ENCODE data around the gene FOXO1.

FOXO1 gene

DNA sequence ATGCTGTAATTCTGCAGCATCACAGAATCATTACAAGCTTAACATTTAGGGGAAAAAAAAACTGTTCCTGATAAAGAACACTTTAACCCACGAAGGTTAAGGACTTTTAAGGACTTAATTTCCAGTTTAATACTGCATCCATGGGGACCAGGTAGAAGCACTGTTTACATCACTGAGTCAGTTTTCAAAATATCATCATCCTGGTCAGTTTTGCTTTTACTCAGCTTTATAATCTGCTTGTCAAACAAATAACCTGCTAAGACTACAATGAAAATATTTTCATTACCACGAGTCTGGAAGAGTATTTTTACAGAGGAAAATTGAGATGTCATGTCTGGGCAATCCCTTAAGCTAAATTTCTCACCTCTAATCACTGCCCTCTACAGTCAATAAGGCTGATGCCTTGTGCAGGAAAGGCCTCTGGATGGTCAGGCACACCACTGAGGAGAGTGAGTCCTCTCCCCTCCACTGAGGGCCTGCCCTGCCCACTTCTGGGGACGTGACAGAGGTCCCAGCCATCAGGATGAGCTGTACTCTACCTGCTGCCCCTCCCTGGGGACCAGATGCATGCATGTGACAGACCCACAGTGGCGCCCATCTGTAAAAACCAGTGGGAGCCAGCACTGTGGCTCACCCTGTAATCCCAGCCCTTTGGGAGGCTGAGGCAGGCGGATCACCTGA is 31.0 kb downstream of the FOXO1 start:
- DNase-seq: no peak

DNA sequence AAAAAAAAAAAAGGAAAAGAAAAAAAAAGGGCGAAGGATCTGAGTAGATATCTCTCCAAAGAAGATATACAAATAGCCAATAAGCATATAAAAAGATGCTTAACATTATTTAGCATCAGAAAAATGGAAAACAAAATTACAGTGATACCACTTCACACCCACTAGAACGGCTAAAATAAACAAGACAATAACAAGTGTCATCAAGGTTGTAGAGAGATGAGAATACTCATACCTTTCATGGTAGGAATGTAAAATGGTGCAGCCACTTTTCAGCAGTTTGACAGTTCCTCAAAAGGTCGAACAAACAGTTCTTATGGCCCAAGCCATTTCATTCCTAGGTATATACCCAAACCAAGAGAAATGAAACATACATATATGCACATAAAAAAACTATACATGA is 33.5 kb downstream of the FOXO1 start:
- no peak for DNase-seq

DNA sequence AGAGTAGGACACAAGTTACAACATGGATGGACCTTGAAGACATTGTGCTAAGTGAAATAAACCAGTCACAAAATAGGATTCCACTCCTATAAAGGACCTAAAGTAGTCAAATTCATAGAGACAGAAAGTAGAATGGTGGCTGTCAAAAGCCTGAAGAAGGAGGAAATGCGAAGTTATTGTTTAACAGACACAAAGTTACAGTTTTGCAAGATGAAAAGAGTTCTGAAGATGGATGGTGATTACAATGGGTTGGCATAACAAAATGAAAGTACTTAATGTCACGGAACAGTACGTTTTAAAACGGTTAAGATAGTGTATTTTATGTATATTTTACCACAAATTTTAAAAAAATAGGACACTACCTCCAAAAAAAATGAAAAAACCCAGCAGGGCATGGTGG is 34.8 kb downstream of the FOXO1 start:
- DNase-seq: no peak

DNA sequence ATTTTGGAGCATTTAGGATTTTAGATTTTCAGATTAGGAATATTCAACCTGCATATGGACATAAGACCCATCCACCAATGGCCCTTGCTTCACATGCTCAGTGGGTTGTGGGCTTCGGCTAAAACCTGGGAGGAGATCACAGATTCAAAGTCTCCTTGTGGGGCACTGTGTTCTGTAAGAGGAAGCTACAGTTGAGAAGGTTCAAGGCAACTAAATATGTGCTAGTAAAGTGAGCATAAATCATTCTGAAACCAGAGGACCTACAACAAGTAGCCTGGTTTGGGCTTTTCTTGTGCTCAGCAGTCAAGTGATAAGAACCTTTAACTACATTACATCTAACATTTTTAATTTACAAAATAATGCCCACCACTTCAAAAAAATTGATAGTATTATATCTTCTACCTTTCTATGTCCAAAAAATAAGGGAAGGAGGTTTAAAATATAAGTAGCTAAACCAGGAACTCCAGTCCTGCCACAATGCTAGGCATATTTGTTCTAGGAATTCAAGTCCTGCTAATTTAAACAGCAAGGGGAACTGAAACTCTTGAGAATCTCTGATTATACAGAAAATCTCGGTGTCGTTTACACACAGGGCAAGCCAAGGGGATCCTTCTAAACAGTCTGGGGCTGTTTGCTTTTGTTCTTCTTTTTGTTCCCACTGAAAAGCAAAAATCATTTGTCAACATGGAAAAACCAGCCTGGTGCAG is 36.6 kb downstream of the FOXO1 start:
- no peak for DNase-seq

DNA sequence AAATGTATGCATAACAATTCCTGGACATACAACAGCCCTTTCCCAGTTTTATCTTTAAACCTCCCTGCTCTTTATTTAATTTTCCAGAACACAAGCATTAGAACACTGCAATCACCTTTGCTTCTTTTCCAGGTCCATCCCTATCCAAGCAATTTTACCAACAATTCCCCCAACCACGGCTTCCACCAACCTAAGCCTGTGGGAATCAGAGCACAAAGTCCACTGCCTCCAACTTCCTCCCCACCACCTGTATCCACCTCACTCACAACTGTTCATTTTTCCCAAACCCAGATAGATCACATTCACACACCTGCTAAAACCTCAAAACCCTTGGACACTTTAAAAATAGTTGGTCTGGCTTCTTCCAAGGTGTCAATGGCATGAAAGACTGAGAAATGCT is 39.5 kb downstream of the FOXO1 start:
- DNase-seq: no peak

DNA sequence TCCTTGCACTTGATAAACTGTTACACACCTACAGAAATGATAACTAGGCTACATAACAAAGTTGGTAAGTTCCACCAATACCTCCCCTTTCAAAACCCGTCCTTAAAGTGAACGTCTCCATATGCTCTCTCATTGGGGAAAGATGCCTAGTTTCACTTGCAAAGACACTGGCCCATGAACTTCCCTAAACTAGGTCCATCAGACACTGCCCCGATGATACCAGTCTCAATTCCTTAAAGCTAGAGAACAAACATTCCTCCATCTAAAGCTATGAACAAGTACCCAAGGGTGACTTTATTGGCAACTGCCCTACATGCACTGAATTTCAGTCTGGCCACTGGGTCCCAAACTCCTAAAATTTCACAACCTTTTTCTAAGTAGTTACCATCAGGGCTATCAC is 39.9 kb downstream of the FOXO1 start:
- DNase-seq: no peak

DNA sequence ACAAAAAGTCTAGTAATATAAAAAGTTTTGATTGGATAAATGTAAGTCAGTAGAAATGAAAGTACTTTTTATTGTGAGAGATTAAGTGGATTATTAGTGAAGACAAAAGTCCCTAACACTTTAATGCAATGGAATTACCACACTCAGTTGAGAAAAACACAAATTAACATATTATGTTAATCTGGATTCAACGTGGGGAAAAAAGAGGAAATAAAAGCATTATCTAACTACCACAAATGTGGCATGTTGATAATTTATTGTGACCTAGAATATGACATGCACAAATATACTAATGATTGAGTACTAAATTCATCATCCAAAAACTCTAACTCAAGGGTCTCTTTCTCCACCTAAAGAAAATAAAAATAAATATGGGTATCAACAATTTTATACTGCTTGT is 41.5 kb downstream of the FOXO1 start:
- DNase-seq: no peak

DNA sequence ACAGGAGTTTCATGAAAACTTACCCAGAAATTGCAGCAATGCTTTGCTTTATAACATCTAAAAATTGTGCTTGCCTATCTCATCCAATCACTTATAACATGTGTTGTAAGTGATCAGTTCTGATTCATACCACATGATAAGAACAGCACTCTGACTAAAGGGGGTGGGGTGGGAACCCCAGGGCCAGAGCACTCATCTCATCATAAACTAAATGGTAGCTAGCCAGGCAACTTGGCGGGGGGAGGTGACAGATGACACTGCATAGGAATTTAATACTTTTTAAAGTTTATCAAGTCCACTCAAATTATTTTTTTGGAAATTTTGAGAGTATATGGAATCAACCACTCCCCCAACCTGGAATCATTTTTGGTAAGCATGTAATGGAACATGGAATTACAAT is 42.1 kb downstream of the FOXO1 start:
- no peak for DNase-seq

DNA sequence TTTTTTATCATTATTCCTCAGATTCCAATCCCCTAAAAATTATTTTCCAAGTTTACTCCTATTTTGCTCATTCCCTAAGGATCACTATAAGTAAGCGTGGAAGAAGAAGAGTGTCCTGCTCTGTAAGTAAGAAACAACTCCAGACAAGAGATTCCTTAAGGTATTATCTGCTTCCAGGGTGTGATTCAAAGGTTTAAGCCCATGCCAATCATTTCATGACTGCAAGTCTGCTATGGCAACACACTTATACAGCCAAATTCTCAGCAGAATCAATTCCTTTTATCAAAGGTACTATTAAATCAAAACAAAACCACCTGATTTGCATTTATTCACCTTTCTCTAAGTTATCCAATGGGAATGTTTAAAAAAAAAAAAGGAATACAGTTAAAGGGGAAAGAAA is 43.7 kb downstream of the FOXO1 start:
- DNase-seq: no peak

DNA sequence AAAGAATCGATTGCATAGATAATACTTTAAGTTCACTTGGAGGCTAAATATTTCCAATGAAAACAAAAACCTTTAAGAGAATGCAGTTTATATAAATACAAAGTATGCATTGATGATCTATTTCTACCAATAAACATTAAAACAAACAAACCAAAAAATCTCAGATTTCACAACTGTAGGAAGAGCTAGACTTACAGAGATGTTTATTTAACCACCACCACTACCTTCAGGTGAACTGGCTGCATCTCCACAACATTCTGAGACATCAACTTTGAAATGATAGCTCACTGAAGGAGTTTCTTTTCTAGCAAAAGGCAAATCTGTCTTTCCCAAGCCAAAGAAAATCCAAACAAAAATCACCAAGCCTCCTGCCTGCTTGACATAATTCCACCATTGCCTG is 44.2 kb downstream of the FOXO1 start:
- DNase-seq: no peak

DNA sequence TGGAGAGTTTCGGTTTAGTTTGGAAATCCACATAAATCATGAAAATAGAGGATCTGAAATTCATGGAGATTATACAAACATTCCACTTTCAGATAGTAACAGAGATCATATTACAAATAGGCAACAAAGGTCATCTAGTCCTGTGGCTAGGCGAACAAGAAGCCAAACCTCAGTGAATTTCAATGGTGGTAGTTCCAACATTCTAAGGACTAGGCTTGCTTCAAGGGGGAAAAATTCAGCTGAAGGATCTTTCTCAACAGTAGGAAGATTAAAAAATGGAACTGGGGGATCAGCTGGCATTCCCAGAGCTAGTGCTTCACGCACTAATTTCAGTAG is 47.0 kb downstream of the FOXO1 start:
- DNase-seq: no peak

DNA sequence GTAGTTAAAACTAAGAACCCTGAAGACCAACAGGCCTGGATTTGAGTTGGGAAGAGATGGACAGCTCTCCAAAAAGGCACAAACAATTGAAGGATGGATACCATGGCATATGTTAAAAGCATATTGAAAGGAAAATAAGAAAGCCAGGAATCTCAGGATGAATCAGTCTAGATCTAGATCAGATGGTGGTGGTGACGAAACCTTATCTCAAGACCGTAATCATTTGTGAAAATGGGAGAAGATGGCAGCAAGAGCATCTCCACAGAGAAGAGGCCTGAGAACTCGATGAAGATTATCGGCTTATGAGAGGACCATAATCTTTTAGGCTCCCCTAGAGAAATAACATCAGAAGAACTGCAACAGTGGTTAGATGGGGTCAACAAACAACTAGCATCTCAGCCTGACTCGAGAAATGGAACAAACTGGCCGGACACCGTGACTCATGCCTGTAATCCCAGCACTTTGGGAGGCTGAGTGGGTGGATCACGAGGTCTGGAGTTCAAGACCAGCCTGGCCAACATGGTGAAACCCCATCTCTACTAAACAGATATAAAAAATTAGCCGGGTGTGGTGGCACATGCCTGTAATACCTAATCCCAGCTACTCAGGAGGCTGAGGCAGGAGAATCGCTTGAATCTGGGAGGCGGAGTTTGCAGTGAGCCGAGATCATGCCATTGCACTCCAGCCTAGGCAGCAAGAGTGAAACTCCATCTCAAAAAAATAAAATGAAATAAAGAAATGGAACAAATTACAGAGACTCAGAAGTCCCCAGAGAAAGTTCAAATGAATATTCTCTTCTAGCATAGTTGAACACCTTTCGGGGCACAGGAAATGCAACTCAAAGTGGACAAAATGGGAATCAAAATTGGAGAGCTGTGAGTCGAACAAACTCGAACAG is 47.6 kb downstream of the FOXO1 start:
- no peak for DNase-seq

DNA sequence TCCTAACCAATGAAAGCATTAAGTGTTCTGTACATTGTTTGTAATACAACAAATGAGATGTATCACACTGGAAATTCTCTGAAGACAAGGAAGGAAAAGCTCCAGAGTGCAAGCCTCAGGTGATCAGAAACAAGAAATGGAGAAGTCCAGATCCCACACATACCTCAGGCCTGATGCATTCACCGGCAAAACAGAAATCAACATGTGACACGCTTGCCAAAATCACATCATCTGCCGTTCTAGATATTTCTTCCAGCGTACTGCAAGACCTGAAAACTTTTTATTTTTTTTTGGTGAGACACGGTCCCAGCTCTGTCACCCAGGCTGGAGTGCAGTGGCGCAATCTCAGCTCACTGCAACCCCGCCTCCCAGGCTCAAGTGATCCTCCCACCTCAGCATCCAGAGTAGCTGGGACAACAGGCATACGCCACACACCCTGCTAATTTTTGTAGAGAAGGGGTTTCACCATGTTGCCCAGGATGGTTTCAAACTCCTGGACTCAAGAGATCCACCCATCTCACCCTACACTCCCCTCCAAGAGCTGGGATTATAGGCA is 48.6 kb downstream of the FOXO1 start:
- DNase-seq: no peak

DNA sequence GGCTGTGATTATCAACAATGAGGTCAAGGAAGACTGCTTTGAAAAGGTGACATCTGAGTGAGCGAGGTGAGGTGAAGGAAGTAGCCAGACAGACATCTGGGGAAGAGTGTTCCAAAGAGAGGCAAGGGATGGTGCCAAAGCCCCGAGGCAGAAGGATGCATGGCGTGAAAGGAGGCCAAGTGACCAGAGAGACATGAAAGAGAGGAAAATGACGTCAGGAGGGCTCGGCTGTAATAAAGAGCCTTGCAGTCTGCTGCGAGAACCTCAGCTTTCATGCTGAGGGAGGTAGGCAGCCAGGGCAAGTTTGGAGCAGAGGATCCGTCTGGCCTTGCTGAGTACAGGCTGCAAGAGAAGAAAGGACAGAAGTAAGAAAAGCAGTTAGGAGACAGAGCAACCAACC is 50.8 kb downstream of the FOXO1 start:
- DNase-seq: no peak

DNA sequence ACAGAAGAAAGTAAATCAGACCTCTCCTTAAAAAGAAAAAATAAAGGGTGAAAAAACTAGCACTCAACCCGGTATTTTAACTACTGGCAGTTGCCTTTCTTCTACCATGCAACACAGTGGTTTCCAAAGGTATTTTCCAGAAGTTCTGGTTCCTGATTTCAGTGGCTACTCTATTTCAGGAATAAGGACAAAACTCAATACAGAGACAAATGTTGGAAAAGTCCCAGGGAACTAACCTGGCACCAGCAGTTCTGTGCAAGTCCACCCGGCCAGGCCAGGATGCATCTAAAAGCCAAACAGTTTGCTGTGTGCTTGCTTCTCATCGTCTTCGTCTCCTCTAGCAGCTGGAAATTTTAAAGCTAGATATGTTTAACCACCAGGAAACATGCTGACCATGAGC is 52.5 kb downstream of the FOXO1 start:
- no peak for DNase-seq

DNA sequence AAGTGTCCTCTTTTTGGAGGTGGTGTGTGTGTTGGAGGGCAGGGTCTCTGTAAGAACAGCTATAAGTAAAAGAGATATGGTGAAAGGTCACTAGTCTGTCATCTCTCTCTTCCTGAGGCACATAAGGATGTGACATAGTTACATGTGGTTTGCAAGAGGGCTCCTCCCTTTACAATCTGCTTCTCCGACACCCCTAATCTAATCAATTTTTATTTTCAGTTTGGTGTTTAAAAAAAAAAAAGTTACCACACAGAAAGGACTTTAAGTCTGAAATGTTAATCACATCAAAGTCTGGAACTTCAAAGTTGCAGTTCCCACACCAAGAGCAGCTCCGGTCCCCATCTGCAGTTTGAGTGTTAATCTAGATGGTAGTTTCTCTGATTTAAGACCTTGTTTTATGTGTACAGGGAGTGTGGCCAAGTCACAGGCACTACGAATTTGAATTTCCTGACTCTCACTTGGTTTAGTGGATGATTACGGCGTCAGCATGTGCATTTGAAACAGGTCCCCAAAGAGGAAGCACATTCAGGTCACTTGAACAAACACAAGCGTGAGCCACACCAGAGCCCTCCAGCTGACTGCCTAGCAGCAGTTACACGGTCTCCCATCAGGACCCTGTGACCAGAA is 53.1 kb downstream of the FOXO1 start:
- DNase-seq: peak; percentile 75

DNA sequence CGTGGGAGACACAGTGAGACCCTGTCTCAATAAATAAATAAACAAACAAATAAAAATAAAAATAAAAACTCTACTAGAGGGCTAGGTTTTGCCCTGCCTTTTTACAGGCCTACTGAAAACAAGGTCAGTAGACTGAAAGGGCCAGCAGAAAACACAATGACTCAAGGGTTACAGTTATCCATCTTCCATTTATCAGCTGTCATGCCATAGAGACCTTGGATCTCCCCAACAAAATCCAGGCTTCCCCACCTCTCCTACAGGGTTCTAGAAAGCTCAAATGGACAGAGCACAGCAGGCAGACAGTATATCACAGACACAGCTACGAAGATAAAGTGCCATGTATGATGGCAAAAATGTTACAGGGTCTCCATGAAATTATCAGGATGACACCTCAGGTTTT is 54.4 kb downstream of the FOXO1 start:
- no peak for DNase-seq

DNA sequence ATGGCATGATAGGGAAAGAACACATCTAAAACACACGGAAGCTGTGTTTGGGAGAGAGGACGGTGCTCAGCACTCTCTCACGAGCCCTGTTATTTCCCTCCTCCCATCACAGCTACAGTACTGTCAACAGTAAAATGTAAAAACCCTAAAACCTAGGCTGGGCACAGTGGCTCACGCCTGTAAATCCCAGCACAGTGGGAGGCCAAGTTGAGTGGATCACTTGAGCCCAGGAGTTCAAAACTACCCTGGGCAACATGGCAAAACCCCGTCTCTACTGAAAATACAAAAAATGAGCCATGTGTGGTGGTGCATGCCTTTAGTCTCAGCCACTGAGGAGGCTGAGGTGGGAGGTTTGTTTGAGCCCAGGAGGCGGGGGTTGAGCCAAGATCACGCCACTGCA is 54.8 kb downstream of the FOXO1 start:
- DNase-seq: no peak

DNA sequence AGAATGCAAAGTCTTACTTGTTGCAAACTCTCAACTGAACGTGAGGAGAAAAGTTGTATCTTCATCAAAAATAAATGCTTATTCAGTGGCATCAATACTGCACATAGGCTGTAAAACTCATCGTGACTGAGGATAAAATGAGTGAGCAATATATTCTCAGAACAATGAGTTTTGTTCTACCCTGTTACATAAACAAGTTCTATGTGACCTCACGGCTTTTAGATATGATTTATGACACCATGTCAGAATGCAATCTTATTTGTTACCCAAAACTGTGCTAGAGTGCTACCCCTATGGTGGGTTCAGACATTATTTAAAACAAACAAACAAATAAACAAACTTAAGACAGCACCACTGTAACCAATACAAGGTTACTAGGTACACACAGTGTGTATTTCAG is 55.4 kb downstream of the FOXO1 start:
- DNase-seq: no peak

DNA sequence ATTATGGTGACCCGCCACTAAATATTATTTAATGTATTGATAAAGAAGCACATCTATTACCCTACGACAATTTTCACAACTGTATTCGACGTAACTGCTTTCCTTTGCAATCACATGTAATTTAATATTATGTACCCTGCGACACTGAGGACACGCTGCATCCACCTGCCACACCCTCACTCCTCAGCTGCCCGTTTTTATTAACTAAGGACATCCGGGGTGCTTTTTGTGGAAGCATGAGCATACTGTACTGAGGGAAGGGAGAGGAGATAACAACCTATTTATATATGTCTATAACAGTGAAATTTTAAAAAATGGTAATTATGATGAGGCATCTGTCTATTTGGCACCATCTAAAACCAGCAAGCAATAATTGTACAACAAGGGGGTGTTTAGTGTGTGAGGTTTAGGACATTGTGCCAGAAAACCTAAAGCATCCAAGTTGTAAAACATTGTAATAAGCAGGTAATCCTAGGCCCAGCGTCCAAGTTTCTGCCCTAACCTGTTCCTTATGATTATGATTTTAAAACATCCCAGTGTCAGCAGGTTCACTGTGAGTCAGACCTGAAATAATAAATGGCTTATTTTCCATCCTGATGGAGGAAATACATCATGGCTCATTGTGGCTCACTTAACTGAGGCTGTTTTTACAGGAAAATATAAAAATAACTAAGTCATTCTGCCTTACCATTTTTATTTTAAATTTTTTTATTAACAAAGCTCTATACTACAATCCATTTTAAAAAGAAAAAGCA is 56.3 kb downstream of the FOXO1 start:
- no peak for DNase-seq

DNA sequence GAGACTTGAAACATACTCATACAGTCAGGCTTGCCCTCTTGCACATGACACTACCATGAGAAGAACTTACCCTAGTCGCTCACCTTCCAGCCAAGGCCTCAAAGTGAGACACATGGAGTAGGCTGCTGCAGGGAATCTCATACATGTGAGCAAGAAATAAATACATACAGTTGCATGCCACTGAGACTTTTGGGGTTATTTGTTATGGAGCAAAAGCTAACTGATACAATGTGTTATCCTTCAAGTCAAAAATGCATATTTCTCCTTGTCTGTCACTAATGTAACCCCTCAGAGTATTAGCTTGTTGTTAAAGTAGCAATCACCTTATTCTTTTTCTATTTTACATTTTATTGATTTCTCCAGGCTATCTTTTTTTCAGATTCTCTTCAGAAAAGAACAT is 58.1 kb downstream of the FOXO1 start:
- DNase-seq: no peak

DNA sequence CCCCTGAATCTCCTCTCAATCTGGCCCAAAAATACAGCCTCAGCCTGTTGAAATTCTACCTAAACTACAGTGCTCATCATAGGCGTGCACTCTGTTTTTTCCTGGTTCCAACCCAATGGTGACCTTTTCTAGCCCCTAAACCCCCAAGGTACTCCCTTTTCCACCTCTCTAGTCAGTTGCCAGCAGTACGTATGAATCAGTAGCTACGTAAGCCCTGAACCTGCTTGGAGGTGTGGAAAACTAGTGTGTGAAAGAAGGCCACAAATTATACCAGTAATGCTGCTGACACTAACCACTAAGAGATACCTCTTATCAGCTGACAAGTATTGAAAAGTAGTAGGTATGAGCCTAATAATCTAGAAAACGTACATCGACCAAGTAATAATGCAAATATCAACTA is 60.9 kb downstream of the FOXO1 start:
- no peak for DNase-seq

DNA sequence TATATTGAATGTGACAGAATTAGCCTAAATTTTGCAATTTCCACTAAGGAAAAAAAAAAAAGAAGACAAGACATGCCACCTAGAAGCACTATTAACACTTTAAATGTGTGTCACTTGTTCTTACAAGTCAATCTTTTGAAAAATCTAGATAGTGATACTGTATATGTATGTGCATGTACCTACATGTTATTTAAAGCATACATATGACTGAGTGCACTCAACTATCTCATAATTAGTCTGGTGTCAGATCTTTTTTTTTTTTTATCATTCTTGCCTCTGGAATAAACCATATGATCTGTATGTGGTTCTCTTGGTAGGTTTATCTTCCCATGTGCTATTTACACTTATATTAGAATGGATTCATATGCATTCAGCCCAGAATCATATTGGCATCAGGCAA is 62.3 kb downstream of the FOXO1 start:
- DNase-seq: no peak

All from activated CD8-positive, alpha-beta memory T cell treated with anti-CD3 and anti-CD28 coated beads for 24 hours (primary cell).